GM21515 (cell line): ENCODE results near the gene MYADML2.
"Not testable (repeated sequence)": the region's sequence is repeated elsewhere in the genome, so short reads cannot be mapped to it uniquely, and the experiment has no call there.

Experiments used
- ATAC-seq: cut with Tn5 transposase; IDR thresholded peaks from one replicate; pipeline ENCODE4 v1.9.1; 2021; ENCODE audit not compliant: unreplicated experiment

MYADML2 gene

GRCh38 chr17:81959362-81960129 is 12.5 kb upstream of the MYADML2 start:
- peak; percentile 53 for ATAC-seq

- ATAC-seq, result no peak
Observed at GRCh38 chr17:81958633-81959342, 11.8 kb upstream of the MYADML2 start.

GRCh38 chr17:81957691-81958432 is 10.8 kb upstream of the MYADML2 start:
- ATAC-seq, result no peak

- no peak for ATAC-seq
Observed at GRCh38 chr17:81956607-81957589, 9.9 kb upstream of the MYADML2 start.

GRCh38 chr17:81955756-81956544 is 8.9 kb upstream of the MYADML2 start:
- no peak for ATAC-seq

- no peak for ATAC-seq
Observed at GRCh38 chr17:81955058-81955681, 8.1 kb upstream of the MYADML2 start.

- ATAC-seq, result no peak
Observed at GRCh38 chr17:81954131-81955057, 7.4 kb upstream of the MYADML2 start.

- not testable (repeated sequence) for ATAC-seq
Observed at GRCh38 chr17:81953443-81953842, 6.4 kb upstream of the MYADML2 start.

GRCh38 chr17:81952792-81953228 is 5.8 kb upstream of the MYADML2 start:
- no peak for ATAC-seq

GRCh38 chr17:81951785-81952684 is 5.0 kb upstream of the MYADML2 start:
- no peak for ATAC-seq

GRCh38 chr17:81950501-81950900 is 3.5 kb upstream of the MYADML2 start:
- no peak for ATAC-seq

- ATAC-seq, result no peak
Observed at GRCh38 chr17:81948635-81949378, 1.8 kb upstream of the MYADML2 start.

- ATAC-seq, result no peak
Observed at GRCh38 chr17:81944858-81945257, 2.2 kb downstream of the MYADML2 start.

- no peak for ATAC-seq
Observed at GRCh38 chr17:81942167-81942553, 4.9 kb downstream of the MYADML2 start.

GRCh38 chr17:81941484-81942166 is 5.4 kb downstream of the MYADML2 start:
- no peak for ATAC-seq
